ENCODE results near the gene NDUFA5.
"Not testable (repeated sequence)": the region's sequence is repeated elsewhere in the genome, so short reads cannot be mapped to it uniquely, and the experiment has no call there.

- not testable (repeated sequence) for TF ChIP-seq CTCF, EP300, POLR2A (IDR thresholded peaks at IDR 0.05)
Measured at GRCh38 chr7:123552134-123552533, 5.5 kb downstream of the NDUFA5 start.

All from suprapubic skin (tissue), 3 donors.